ENCODE results near the gene GPRC5C. TPM values are rescaled to one million over a fixed set of nuclear protein-coding genes. Genes with fewer than 3 reads are reported as not detected.

GPRC5C gene
- total and polyA plus RNA-seq, 2 of the 8 experiments (the other 6 are each of a cell fraction or from before 2014, with no cell fraction given), result 18.3 to 55.8 TPM

- H2BK20ac ChIP-seq (ENCODE audit: low read length), result no peak overlapping the region
- no peak overlapping the region for H3K9ac ChIP-seq (replicated peaks in 1 of 4; ENCODE audit: extremely low read depth in 1 of 4, low read depth in 3 of 4, low read length in 3 of 4)
- no peak overlapping the region for H2AFZ ChIP-seq (ENCODE audit: low read length)
- no peaks in the 10 kb centered on the region for H3K79me2 ChIP-seq (ENCODE audit: control insufficient read depth in 1 of 2, insufficient read depth in 2 of 2, low read length in 2 of 2)
- H2AK5ac ChIP-seq (ENCODE audit: low read depth, low read length), result no peak overlapping the region
- DNase-seq (ENCODE audit: low read depth in 1 of 2, low spot score in 2 of 2), result no peak
- H4K8ac ChIP-seq (ENCODE audit: extremely low read depth, insufficient read depth, low read length), result no peak overlapping the region
- H2BK5ac ChIP-seq (ENCODE audit: low read depth, low read length), result no peak overlapping the region
- no peak overlapping the region for H3K56ac ChIP-seq (replicated peaks; ENCODE audit: insufficient read length, low read depth, low read length)
- H3K4me1 ChIP-seq (replicated peaks in 1 of 4; ENCODE audit: control insufficient read depth in 3 of 4, insufficient read depth in 4 of 4, low read length in 3 of 4), result peaks cover 3 to 14% (median 11%) of the 10 kb centered on the region in 4 experiments
- 91% methylated on average over 7 of the region's 7 CpGs; no CpG with 5 or more reads in 1 of the 2 experiments for WGBS, 2 experiments (ENCODE audit: extremely low coverage in 1 of 2, insufficient coverage in 1 of 2, insufficient read length in 1 of 2, insufficient replicate concordance in 2 of 2, low coverage in 1 of 2, low lambda C conversion rate in 2 of 2, missing lambda C conversion rate in 1 of 2)
- no peak overlapping the region for H3K4me2 ChIP-seq (ENCODE audit: insufficient read depth in 1 of 2, low read depth in 2 of 2, low read length in 2 of 2)
- no peak overlapping the region for H3K4ac ChIP-seq (replicated peaks; ENCODE audit: insufficient read length, low read depth, low read length)
- ChIA-PET POLR2A (ENCODE audit: partially characterized antibody) (no interaction called here), CTCF (ENCODE audit: partially characterized antibody) (interaction anchor here (0.7 to 8.2 kb wide), 9 partner anchors 15 to 175 kb away, joined by 3 to 93 read pairs (median 4); no protein-coding TSS in a partner anchor)
- no peak overlapping the region for H4K5ac ChIP-seq (ENCODE audit: insufficient read length, low read depth, low read length)
- no peaks in the 10 kb centered on the region; a peak in 1 of 7 replicates for H3K27me3 ChIP-seq (replicated peaks in 1 of 4; ENCODE audit: control insufficient read depth in 3 of 4, extremely low read depth in 1 of 4, insufficient read depth in 3 of 4, low read length in 3 of 4)
- H3K79me1 ChIP-seq (ENCODE audit: low read depth, low read length), result no peaks in the 10 kb centered on the region
- H4K91ac ChIP-seq (replicated peaks; ENCODE audit: insufficient read length, low read length), result no peak overlapping the region
- no peak overlapping the region for H3K14ac ChIP-seq (ENCODE audit: insufficient read length)
- no peak overlapping the region for H3K23ac ChIP-seq (ENCODE audit: insufficient read length)
- H3K9me3 ChIP-seq (ENCODE audit: insufficient read depth in 2 of 2, low read depth in 1 of 2, low read length in 1 of 2), result no peaks in the 10 kb centered on the region
- TF ChIP-seq SIRT6 (IDR thresholded peaks at IDR 0.05; ENCODE audit: low read length) (no peak), TEAD4 (IDR thresholded peaks at IDR 0.05; ENCODE audit: low read depth, low read length) (no peak)
- TF ChIP-seq, protein P1, sequence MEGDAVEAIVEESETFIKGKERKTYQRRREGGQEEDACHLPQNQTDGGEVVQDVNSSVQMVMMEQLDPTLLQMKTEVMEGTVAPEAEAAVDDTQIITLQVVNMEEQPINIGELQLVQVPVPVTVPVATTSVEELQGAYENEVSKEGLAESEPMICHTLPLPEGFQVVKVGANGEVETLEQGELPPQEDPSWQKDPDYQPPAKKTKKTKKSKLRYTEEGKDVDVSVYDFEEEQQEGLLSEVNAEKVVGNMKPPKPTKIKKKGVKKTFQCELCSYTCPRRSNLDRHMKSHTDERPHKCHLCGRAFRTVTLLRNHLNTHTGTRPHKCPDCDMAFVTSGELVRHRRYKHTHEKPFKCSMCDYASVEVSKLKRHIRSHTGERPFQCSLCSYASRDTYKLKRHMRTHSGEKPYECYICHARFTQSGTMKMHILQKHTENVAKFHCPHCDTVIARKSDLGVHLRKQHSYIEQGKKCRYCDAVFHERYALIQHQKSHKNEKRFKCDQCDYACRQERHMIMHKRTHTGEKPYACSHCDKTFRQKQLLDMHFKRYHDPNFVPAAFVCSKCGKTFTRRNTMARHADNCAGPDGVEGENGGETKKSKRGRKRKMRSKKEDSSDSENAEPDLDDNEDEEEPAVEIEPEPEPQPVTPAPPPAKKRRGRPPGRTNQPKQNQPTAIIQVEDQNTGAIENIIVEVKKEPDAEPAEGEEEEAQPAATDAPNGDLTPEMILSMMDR (IDR thresholded peaks at IDR 0.05; ENCODE audit: control extremely low read depth in 1 of 3, insufficient read depth in 1 of 3, low read depth in 1 of 3, low read length in 3 of 3), result no peak
- no peak overlapping the region for H3K27ac ChIP-seq (ENCODE audit: low read depth, low read length)
- no peaks in the 10 kb centered on the region for H3K23me2 ChIP-seq (ENCODE audit: low read depth, low read length)
- H2BK120ac ChIP-seq (replicated peaks; ENCODE audit: low read depth, low read length), result no peak overlapping the region
- no peaks in the 10 kb centered on the region for H4K20me1 ChIP-seq (replicated peaks in 1 of 2; ENCODE audit: control insufficient read depth in 1 of 2, insufficient read depth in 2 of 2, low read length in 2 of 2)
- no peak overlapping the region for H3K18ac ChIP-seq (ENCODE audit: extremely low read depth, low read length)
- FAIRE-seq, result no peak
- H3K4me3 ChIP-seq (ENCODE audit: extremely low read depth in 1 of 4, insufficient read depth in 2 of 4, low read depth in 3 of 4, low read length in 4 of 4), result no peak overlapping the region
- H2BK15ac ChIP-seq (ENCODE audit: low read length), result peak overlapping the region; percentile 72; the same call in 1 of the 2 replicates
- no peak overlapping the region for H2BK12ac ChIP-seq (ENCODE audit: low read depth, low read length)
- H3K36me3 ChIP-seq (ENCODE audit: control insufficient read depth in 2 of 4, insufficient read depth in 4 of 4, low read length in 3 of 4), result no peaks in the 10 kb centered on the region
These were observed 27.7 kb downstream of the GPRC5C start for GRCh38 chr17:74459622-74460021.
